GM18873 (cell line): ENCODE measurements around the gene FERMT3.
"Not testable (repeated sequence)": the region's sequence is repeated elsewhere in the genome, so short reads cannot be mapped to it uniquely, and the experiment has no call there.

ENCODE experiments used
- ATAC-seq: cut with Tn5 transposase; IDR thresholded peaks from one replicate; pipeline ENCODE4 v1.9.1; 2021; ENCODE audit warnings: mild to moderate bottlenecking, moderate library complexity, moderate number of reproducible peaks; ENCODE audit not compliant: unreplicated experiment, low FRiP score

FERMT3 gene

DNA sequence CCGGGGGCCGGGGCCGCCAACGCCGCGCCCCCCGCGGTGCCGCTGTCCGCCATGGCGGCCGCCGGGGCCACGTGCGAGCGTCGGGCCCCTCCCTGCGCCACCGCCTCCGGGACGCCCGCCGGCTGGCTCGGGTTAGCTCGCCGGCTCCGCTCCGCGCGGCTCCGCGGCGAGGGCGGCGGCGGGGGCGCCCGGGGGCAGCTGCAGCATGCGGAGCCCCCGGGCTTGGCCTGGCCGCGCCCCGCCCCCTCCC, 40.0 kb downstream of the FERMT3 start:
- ATAC-seq, result not testable (repeated sequence)

DNA sequence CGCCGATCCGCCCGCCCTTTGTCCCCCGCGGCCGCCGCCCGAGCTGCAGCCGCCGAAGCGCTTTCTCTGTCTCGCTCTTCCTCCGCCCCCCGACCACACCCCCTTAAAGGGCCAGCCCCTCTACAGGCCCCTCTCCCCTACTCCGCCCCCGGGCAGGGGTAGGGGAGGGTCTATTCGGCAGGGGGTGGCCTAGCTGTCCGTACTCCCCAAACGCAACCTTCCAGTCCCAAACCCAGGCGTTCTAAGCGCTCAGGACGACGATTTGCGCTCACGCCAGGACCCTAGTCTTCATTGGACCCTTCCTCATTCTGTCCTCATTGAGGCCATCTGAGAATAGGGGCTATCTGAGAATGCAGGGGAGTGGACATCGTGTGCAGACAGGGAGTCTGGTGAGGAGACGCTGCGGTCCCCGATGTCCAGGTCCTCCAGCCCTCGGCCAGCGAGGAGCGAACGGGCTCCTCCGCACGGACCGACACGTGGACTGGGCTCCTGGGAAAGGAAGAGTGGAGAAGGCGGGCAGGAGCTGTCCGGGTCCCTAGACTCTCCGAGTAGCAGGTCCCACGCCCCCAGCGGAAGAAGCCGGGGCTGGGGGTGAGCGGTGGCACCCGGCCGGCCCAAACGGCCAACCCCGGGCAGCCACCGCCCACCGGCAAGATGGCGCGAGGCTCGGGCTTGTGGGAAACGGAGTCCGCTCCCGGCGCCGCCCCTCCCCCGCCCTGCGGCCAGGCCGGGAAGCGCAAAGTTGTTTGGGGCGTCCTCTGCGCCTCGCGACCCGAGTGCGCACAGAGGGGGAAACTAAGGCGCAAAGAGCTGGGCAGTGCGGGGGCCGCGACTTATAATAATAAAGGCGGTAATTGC, 40.6 kb downstream of the FERMT3 start, which contains the start of gene PPP1R14B:
Gene PPP1R14B, minus strand, starts transcription at position 73 of the 858 bp plus-strand sequence. CDS start 270 bp downstream, outside the sequence.
- ATAC-seq, result no peak

DNA sequence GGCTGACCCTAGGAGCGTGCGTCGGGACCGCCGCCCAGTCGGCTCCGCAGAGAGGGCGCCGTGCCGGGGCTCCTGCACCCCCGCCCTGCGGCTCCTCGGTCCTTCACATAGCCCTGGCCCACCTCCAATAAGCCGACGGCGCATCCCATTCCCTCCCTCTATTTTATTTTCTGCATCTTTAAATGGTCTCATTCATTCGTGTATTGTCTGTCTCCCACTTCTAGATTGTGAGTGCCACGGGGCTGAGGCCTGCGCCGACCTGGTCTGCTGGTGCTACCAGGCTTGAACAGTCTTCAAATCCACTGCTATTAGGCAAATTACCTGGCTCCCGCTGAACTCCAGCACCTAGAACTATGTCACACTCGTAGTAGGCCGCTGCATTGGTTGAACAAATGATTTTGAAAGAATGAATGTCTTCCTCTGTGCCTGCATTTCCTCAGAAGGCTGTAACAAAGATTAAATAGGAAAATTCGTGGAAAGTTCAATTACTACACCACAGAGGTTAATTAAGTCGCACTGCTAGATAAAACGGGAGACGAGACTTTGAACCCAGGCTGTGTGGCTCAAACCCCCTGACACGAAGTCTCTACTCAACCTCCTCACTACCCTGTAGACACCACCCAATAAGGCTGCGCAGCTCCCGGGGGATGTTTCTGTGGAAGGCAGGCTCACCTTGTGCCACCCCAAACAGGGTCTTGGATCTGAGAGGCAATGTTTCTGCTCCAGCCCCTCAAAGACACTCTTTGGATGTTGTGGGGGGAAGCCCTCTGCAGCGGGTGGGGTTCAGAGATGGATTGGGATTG, 41.4 kb downstream of the FERMT3 start:
- no peak for ATAC-seq

DNA sequence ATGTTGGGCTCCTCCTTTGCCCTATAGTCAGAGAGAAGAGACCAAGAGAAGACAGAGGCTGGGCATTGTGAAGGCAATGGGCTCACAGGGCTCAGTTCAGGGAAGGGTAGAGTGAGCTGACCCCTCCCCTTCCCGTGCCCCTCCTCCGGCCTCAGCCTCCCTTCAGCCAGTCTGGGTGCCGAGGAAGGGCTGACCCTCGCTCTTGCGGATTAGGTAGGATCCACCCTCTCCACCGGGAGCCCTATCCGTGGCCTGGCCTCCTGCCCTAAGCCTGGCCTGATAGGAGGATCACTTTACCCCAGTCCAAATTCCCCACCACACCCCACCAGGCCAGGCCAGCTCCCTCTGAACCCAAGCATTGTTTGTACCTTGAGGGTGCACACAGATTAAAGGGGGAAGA, 42.1 kb downstream of the FERMT3 start:
- no peak for ATAC-seq

DNA sequence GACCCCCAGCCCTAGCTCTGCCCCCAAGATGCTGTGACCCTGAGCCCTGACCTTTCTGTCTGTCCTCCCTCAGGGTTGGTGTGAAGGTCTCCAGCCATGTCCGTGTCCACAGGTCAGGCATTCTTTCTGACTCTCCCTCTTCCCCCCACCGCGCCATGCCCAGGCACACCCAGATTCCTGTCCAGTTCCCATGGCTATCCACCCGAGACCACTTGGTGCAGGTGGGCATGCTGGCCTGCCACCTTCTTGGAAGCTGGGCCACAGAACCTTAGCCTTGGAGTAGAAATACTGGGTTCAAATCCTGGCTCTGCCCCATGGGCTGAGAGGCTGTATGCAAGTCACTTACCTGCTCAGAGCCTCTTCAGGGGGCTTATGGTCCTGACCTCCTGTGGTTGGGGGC, 42.5 kb downstream of the FERMT3 start:
- no peak for ATAC-seq

DNA sequence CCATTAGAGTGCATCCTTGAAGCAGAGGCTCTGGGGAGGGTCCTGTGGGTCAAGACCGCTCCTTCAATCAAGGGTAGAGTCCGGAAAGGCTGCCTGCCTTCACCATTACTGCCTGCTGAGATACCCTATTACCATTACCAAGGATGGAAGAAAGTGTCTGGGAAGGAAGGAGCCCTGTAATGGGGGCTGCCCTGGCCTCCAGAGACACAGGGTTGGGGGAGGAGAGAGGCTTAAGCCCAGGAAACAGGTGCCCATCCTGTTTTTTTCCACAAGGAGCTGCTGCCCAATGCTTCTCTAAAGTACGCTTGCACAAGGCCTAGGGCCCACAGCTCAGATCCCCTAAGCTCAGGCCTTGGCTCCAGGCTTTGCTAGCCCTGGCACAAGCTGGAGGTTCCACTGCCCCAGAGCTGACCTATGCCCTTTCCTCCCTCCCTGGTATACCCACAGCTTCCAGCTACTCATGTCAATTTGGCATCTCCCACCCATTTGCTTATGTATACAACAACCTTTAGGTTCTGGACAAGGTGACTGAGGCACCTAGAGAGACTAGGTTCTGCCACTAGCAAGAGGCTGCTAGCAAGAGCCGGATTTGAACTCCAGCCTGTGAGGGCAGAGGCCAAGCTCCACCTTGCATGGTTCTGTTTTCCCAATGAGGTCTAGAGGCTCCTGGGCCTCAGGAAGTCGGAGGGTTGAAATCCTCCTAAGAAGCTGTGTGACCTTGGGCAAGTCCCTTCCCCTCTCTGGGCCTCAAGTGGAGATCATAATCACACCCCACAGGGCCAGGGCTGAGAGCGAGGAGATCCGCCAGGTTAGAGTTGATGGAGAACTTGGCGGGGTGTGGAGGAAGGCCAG, 43.3 kb downstream of the FERMT3 start:
- ATAC-seq, result no peak

DNA sequence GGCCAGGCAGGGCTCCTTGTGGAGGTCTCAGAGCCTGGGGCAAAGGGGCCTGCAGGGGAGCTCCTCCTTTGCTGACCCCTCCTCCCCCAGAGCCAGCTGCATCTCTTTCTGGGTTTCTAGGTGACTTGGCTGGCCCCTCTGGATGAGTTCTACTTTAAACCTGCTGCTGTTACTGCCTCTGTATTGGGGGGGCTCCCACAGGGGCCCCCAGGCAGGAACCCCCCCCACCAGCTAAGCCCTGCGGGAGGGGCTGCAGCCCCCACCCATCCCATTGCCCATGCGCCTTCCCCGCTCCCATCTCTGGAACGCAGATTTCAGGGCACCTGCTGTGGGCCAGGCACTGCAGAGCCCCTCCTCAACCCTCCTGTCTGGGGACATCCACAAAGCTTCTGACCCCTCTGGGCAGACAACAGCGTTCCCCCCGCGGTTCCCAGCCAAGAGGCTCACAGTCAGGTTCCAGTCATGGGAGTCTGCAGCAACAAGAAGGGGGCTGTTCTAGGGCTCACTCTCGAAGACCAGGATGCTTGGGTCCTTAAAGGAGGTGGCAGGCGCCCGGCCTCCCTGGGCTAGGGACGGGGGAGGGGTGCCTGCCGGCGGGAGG, 44.0 kb downstream of the FERMT3 start:
- ATAC-seq, result no peak

DNA sequence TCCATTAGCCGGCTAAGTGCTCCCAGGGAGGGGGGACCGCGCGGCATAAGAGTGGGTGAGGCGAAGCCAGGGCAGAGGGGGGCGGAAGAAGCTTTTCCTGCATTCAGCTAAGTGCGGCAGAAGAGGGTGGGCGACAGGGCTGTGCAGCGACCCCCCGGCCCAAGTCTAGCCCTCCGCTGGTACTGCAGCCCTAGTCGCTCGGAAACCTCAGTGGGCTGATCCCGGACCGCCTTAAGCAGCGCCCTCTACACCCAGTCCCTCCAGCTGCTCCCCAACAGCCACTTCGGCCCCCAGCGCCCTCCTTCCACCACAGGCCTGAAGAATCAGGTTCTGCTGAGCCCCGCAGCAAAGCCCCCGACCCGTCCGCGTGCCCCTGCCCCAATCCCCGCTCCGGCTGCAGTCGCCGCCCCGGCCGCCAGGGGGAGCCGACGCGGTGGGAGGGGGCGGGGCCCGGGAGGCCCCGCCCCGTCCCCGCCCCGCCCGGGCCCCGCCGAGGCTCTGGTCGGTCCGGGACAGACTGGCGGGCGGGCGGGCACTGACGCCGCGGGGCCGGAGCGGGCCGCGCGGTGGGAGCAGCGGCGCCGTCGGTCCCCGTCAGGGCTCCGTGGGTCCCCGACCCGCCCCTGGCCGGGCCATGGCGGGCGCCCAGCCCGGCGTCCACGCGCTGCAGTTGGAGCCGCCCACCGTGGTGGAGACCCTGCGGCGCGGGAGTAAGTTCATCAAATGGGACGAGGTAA, 44.7 kb downstream of the FERMT3 start, which contains the start of gene PLCB3:
Gene PLCB3, plus strand, starts transcription at position 515 of the 737 bp plus-strand sequence. Its CDS starts 120 bp downstream, at position 635.
- no peak for ATAC-seq

DNA sequence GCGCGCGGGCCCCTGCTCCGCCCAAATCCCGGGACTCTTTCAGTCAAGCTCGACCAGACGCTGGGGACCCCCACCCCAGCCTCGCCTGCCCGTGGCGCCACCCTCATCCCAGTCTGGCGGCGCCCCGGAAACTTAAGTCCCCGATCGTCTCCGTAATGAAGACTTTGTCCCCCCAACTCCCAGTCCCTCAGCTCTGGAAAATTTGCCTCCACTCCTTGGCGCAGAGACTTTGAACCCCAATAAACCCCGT, 45.2 kb downstream of the FERMT3 start:
- ATAC-seq, result no peak

DNA sequence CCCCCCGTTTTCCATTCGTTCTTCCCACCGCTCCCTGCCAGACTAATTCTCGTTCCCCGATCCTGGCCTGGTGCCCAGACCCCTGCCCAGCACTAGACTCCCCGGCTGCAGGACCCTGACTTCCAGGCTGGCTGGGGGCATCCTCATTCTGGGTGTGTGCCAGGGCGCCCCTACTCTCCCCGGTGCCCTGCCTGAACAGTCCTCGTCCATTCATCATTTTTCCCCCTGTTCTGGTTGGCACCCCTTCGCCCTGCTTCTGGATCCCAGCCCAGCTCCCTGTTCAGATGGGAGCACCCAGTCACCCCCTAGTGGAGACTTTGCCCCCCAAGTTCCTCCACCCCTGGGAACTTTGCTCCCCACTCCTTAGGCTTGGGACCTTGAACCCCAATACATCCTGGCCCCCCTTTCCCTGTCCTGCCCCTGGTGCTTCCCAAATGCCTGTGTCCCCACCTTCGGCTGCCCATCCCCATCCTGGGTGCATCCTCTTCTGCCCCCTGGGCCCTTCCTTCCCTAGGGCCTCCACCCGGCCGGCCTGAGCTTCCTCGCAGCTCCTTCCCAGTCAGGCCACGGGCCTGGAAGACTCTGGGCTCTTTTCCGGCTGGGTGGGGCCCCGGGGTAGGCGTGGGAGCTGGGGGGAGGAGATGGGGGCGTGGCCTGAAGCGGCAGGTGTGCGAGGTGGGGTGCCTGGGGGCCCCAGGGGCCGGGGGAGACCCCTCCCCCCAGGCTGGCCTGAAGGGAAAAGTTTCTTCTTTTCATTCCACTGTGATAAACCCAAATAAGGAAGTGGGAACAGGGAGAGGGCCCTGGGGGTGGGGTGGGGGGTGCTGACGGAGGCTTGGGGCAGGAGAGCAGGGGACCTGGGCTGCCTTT, 45.7 kb downstream of the FERMT3 start:
- ATAC-seq, result no peak

DNA sequence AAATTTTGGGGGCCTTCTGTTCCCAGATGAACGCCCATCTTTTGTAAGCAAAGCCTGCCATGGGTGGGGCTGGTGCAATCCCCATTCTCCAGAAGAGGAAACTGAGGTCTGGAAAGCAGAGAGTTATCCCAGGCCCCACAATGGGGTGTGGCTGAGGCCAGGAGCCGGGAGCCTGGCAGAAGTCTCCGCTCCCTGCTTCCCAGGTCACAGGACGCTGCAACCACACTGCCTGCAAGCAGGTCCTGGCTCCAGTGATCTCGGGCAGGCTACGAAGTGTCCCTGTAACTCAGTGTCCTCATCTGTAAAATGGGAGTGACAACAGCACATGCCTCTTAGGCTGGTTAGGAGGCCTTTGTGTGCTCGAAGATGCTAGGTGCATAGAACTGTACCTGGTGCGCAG, 46.5 kb downstream of the FERMT3 start:
- no peak for ATAC-seq

DNA sequence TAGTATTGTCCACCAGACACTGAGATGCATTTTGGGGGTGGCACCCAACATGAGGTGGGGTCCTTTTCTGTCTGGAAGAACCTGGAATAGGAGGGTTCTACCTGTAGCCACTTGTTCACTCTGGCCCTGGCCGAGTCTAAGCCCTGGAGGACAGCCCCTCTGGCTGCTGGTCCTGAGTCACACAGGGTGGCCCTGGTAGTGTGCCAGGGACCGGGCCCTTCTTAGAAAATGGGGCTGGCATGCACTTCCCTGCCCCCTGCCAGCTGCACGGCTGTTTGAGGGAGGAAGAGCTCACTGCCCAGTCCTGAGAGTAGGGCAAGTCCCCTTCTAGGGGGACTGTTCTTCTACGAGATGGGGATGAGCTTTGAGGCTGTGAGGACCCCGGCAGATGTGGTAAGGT, 47.0 kb downstream of the FERMT3 start:
- no peak for ATAC-seq

DNA sequence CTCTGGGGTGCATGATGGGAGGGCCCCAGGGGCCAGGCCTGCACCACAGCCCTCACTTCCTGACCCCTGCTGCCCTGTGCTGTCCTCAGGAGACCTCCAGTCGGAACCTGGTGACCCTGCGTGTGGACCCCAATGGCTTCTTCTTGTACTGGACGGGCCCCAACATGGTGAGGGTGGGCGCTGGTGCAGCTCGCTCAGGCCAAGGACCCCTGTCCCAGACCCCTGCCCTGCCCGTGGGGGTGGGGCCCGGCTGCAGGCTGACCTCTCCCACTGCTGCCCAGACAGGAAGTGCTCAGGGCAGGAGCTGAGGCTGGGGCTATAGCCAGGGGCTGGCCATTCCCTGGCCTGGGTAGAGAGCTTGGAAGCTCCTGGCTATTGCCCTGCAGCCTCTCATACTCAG, 47.8 kb downstream of the FERMT3 start:
- no peak for ATAC-seq

DNA sequence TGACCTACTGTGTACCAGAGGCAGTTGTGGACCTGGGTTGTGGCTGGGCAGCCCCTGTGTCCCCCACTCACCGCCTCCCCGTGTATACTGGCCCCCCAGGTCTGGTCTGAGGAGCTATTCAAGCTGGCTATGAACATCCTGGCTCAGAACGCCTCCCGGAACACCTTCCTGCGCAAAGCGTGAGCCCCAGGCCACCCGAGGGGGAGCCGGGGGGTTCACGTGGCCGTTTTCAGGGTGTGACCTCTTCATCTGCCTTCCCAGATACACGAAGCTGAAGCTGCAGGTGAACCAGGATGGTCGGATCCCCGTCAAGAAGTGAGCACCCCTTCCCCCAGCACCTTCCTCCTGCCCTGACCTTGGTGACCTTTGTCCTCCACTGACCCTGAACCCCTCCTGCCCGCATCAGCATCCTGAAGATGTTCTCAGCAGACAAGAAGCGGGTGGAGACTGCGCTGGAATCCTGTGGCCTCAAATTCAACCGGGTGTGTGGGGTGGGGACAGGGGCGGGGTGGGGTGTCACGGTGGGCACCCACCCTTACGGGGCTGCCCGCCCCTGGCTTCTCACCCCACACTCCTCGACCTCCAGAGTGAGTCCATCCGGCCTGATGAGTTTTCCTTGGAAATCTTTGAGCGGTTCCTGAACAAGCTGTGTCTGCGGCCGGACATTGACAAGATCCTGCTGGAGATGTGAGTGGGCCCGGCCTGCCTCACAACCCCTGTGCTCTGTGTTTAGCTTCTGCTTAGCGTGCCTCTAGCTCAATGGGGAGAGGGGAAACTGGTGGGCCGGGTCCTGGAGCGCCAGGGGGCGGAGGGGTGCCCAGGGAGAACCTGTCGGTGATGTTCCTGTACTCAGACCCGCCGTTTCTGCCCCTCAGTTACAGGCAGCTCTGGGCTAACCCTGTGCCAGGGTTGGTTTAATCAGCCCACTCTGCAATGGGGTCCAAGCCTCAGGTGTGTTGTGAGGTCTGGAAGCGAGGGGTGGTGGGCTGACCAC, 48.9 kb downstream of the FERMT3 start:
- no peak for ATAC-seq

DNA sequence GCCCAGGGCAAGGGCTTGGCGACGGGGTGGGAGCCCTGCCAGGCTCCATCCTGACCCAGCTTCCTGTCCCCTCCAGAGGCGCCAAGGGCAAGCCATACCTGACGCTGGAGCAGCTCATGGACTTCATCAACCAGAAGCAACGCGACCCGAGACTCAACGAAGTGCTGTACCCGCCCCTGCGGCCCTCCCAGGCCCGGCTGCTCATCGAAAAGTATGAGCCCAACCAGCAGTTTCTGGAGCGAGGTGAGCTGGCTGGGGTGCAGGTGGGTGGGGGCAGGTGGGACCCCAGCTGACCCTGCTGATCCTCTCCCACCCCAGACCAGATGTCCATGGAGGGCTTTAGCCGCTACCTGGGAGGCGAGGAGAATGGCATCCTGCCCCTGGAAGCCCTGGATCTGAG, 49.8 kb downstream of the FERMT3 start:
- no peak for ATAC-seq

DNA sequence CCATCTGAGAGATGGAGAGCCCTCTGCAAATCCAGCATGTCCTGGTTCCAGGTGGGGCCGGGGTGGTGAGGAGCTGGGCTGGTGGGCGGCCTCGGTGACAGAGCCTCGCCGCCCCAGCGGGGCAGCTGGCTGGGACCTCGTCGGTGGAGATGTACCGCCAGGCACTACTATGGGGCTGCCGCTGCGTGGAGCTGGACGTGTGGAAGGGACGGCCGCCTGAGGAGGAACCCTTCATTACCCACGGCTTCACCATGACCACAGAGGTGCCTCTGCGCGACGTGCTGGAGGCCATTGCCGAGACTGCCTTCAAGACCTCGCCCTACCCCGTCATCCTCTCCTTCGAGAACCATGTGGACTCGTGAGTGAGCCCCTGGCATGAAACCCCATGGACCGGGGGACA, 51.8 kb downstream of the FERMT3 start:
- ATAC-seq, result no peak

DNA sequence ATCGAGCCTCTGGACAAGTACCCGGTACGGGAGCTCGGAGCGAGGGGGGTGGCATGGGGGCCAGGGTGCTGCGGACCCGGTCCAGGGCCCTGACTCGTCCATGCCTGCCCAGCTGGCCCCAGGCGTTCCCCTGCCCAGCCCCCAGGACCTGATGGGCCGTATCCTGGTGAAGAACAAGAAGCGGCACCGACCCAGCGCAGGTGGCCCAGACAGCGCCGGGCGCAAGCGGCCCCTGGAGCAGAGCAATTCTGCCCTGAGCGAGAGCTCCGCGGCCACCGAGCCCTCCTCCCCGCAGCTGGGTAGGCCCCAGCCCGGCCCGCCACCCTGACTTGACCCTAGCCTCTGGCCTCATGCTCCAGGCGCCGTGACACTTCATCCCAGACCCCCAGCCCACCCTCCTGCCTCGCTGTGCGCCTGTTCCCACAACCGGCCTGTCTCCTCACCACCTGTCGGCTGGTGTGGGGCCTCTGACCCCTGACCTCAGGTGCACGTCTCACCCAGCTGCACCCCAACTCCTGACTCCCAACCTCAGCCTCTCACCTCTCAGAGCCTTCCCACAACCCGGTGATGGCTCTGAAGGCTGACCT, 52.5 kb downstream of the FERMT3 start:
- no peak for ATAC-seq
